ENCODE results near the gene GJA8. TPM values are rescaled to one million over a fixed set of nuclear protein-coding genes. Genes with fewer than 3 reads are reported as not detected.
A peak's percentile ranks its signal among the peaks of the same experiment; 100 is the strongest.
"Not testable (repeated sequence)": the region's sequence is repeated elsewhere in the genome, so short reads cannot be mapped to it uniquely, and the experiment has no call there.

Gene GJA8
- polyA plus RNA-seq, 1 experiment = not detected

DNA sequence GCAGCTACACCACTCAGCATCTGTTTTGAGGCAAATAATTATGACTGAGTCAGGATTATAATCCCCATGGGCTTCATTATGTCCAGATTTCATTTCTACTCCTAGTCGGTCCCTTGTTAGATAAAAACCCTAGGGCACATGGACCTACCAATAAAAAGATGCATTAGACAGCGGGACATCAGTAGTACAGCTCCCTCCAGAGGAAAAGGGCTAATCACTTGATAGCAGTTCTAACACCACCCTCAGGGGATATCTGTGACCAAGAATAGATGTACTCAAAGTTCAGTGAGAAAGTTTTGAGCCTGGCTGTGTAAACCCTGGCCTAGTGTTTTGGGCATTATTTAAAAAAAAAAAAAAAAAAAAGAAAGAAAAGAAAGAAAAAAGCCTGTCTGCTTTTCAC, 10.0 kb downstream of the GJA8 start:
- TF ChIP-seq, protein P1, sequence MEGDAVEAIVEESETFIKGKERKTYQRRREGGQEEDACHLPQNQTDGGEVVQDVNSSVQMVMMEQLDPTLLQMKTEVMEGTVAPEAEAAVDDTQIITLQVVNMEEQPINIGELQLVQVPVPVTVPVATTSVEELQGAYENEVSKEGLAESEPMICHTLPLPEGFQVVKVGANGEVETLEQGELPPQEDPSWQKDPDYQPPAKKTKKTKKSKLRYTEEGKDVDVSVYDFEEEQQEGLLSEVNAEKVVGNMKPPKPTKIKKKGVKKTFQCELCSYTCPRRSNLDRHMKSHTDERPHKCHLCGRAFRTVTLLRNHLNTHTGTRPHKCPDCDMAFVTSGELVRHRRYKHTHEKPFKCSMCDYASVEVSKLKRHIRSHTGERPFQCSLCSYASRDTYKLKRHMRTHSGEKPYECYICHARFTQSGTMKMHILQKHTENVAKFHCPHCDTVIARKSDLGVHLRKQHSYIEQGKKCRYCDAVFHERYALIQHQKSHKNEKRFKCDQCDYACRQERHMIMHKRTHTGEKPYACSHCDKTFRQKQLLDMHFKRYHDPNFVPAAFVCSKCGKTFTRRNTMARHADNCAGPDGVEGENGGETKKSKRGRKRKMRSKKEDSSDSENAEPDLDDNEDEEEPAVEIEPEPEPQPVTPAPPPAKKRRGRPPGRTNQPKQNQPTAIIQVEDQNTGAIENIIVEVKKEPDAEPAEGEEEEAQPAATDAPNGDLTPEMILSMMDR (IDR thresholded peaks at IDR 0.05; ENCODE audit: insufficient read depth, low read depth, low read length) = no peak
- no peak overlapping the region for H3K4me3 ChIP-seq (ENCODE audit: low read depth, low read length)
- DNase-seq (ENCODE audit: low read depth) = no peak
- POLR2A ChIA-PET = no interaction called here
- H3K27me3 ChIP-seq (ENCODE audit: control insufficient read depth, insufficient read depth, low read length) = peaks cover 4% of the 10 kb centered on the region
- H3K36me3 ChIP-seq (ENCODE audit: control insufficient read depth, insufficient read depth, low read length) = no peaks in the 10 kb centered on the region
- CTCF ChIA-PET = interaction anchor here (2.0 kb wide), 1 partner anchor 20 kb away, joined by 5 read pairs; no protein-coding TSS in a partner anchor

DNA sequence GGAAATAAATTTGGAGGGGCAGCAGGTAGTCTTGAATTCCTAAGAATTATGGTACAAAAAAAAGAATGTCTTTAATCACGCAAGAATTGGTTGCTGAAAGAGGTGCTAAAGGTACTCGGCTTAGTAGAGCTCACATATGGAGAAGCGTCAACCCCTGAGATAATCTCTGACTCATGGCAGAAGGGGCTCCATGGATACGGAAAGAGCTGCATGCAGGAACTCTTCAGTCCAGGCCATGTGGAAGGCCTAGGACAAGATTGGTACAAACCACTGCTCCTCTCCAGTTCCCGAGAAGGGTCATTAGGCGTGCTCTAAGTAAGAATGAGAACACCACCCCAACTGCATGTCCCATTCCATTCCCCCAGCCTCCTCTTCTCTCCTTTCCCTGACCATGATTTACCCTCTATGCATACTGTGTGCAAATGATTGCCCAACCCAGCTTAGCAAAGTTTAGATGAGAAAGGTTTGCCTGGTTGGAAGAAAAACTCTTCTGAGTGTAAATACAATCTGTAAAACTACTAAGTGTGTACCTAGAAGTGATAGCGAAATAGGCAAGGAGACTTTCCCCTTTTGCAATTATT, 10.9 kb downstream of the GJA8 start:
- Histone ChIP-seq H3K36me3 (ENCODE audit: control insufficient read depth, insufficient read depth, low read length) (no peaks in the 10 kb centered on the region), H3K27me3 (ENCODE audit: control insufficient read depth, insufficient read depth, low read length) (peaks cover 4% of the 10 kb centered on the region), H3K4me3 (ENCODE audit: low read depth, low read length) (no peak overlapping the region)
- no peak for DNase-seq (ENCODE audit: low read depth)
- ChIA-PET CTCF (interaction anchor here (2.0 kb wide), 1 partner anchor 21 kb away, joined by 5 read pairs; no protein-coding TSS in a partner anchor), POLR2A (no interaction called here)
- TF ChIP-seq, protein P1 (IDR thresholded peaks at IDR 0.05; ENCODE audit: insufficient read depth, low read depth, low read length) = no peak

DNA sequence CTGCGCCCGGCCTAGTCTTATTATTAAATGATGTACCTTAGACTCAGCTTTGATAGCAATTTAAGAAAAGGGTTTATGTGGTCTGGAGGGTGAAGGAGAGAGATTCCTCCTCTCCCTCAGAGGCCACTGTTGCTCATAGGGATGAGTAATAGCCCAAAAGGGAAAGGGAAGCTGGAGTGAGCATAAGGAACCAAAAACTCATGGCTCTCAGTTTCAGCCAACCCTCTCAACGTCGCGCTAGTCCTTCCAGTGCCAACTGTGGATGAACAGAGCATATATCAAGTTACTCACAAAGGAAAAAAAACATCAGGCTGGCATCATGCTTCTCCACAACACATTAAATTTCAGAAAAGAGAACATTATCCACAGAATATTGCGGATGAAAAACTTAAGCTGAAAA, 17.3 kb downstream of the GJA8 start:
- CTCF ChIA-PET = no interaction called here
- peaks cover 4% of the 10 kb centered on the region; the same call in 1 of the 2 replicates for H3K27me3 ChIP-seq (ENCODE audit: control insufficient read depth, insufficient read depth, low read length)
- no peaks in the 10 kb centered on the region for H3K36me3 ChIP-seq (ENCODE audit: control insufficient read depth, insufficient read depth, low read length)
- H3K4me3 ChIP-seq (ENCODE audit: low read depth, low read length) = no peak overlapping the region
- POLR2A ChIA-PET = no interaction called here
- no peak for DNase-seq (ENCODE audit: low read depth)
- TF ChIP-seq, protein P1 (IDR thresholded peaks at IDR 0.05; ENCODE audit: insufficient read depth, low read depth, low read length) = no peak

DNA sequence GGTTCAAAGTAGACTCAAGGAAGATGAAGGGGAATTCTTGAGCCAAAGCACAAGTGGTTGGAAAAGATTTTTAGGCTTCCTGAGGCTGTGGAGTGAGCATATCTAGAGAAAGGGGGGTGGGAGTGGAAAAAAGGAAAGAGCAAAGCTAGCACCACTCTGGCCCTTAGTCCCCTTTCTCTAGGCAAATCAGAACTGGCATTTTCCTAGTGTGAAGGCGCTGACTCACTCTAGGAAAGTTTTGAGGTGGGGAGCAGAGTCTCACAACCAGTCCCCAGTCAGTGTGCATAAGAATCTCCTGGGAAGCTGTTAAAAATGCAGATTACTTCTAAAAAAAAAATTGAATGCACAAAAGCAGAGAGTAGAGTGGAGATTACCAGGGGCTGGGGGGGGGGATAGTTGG, 22.2 kb downstream of the GJA8 start:
- DNase-seq (ENCODE audit: low read depth) = no peak
- H3K27me3 ChIP-seq (ENCODE audit: control insufficient read depth, insufficient read depth, low read length) = 0 out of 2 replicates have a peak, but pooled peaks cover 2% of the 10 kb centered on the region
- H3K36me3 ChIP-seq (ENCODE audit: control insufficient read depth, insufficient read depth, low read length) = no peaks in the 10 kb centered on the region
- TF ChIP-seq, protein P1 (IDR thresholded peaks at IDR 0.05; ENCODE audit: insufficient read depth, low read depth, low read length) = no peak
- H3K4me3 ChIP-seq (ENCODE audit: low read depth, low read length) = no peak overlapping the region
- CTCF ChIA-PET = no interaction called here
- POLR2A ChIA-PET = no interaction called here

DNA sequence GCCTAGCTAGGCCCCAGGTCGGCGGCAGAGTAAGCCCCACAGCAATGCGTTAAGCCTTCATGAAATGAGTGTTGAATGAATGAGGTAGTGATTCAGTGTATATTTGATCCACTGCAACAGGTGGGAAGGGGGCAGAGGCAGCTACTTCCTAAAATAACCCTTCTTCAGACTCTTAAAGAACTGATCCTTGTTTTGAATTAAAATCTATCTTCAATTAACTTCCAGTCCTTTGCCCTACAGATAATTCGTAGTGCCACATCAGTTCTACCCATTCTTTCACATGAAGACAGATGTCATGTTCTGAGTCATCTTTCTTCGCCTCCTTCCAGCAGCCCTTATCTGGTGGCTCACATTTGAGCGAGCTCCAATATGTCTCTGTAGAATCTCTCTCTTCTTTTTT, 24.6 kb downstream of the GJA8 start:
- DNase-seq (ENCODE audit: low read depth); H3K27me3 ChIP-seq (ENCODE audit: control insufficient read depth, insufficient read depth, low read length); POLR2A ChIA-PET; H3K4me3 ChIP-seq (ENCODE audit: low read depth, low read length); CTCF ChIA-PET; H3K36me3 ChIP-seq (ENCODE audit: control insufficient read depth, insufficient read depth, low read length): not testable (repeated sequence)

GRCh38 chr1:147927689-147928088, 25.1 kb downstream of the GJA8 start:
- POLR2A ChIA-PET; DNase-seq (ENCODE audit: low read depth); CTCF ChIA-PET: not testable (repeated sequence)

DNA sequence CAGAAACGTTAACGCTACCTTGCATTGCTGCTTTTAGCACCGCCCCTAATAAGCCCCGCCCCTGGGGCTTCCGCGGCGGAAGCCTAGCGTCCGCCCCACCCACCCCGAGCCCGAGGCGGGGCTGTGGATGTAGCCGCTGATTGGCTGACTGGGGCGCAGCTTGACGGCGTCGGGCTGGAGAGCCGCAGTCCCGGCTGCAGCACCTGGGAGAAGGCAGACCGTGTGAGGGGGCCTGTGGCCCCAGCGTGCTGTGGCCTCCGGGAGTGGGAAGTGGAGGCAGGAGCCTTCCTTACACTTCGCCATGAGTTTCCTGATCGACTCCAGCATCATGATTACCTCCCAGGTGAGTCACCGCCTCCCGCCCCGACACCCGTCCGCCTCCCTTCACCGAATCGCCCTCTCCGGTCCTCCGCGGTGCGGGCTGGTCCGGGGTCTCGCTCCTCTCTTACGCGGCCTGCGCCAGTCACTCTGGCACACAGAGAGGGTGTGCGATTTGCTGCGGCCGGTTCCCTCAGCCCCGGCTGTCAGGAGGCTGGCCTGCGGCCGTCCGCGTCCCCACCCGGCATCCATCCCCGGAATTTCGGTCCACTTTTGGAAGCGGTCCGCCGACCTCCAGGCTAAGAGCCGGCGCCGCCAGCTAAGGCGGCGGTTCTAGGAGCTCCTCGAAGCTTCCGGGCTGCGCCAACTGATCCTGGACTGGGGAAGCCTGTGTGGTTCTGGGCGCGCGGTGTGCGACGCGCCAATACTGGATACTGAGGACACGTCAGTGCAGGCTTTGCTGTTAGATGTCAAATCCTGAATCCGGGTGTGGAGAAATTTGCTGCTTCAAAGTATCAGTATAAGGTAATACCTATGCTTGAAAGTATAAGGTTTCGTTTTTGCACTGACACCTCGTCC, 25.9 kb downstream of the GJA8 start, which contains the start of gene GPR89B:
Gene GPR89B, plus strand, starts transcription at position 185 of the 897 bp plus-strand sequence. Its CDS starts 117 bp downstream, at position 302.
- H3K4me3 ChIP-seq (ENCODE audit: low read depth, low read length) = peak within 1 kb of the TSS; percentile 63
- H3K36me3 ChIP-seq (ENCODE audit: control insufficient read depth, insufficient read depth, low read length); H3K27me3 ChIP-seq (ENCODE audit: control insufficient read depth, insufficient read depth, low read length); CTCF ChIA-PET; POLR2A ChIA-PET: not testable (repeated sequence)
- DNase-seq (ENCODE audit: low read depth) = peak; percentile 44

More at GRCh38 chr1:147927689-147928088, 25.1 kb downstream of the GJA8 start:
- H3K36me3 ChIP-seq (ENCODE audit: control insufficient read depth, insufficient read depth, low read length); H3K27me3 ChIP-seq (ENCODE audit: control insufficient read depth, insufficient read depth, low read length); H3K4me3 ChIP-seq (ENCODE audit: low read depth, low read length): not testable (repeated sequence)

GRCh38 chr1:147931137-147931536, 28.5 kb downstream of the GJA8 start:
- H3K4me3 ChIP-seq (ENCODE audit: low read depth, low read length); H3K27me3 ChIP-seq (ENCODE audit: control insufficient read depth, insufficient read depth, low read length); H3K36me3 ChIP-seq (ENCODE audit: control insufficient read depth, insufficient read depth, low read length); DNase-seq (ENCODE audit: low read depth); POLR2A ChIA-PET; CTCF ChIA-PET: not testable (repeated sequence)

DNA sequence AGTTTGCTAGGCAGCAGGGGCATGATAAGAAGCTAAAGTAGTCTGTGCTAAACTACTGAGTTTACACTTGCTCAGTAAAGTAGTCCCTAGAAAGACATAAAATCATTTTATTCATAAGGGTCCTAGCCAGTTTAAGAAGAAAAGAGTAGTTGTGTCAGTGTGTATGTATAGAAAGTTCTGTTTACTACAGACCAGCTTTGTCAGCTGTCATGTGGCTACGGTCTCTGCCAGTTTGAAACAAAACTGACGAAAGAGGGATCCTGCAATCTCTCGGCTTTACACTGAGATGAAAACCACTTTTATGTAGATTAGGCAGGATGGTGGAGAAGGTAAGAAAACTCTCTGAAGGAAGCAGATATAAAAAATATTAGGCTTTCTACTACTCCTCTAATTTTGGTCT, 32.7 kb downstream of the GJA8 start:
- CTCF ChIA-PET; DNase-seq (ENCODE audit: low read depth); H3K36me3 ChIP-seq (ENCODE audit: control insufficient read depth, insufficient read depth, low read length); POLR2A ChIA-PET; H3K27me3 ChIP-seq (ENCODE audit: control insufficient read depth, insufficient read depth, low read length); H3K4me3 ChIP-seq (ENCODE audit: low read depth, low read length): not testable (repeated sequence)
